T-helper 2 cell (primary cell): ENCODE measurements around the gene ASAP2.

Experiments
- DNase-seq, 5 experiments: peaks; one replicate each; pipeline versions ENCODE4 v3.0.0 to v3.0.0-alpha.2; 2012 to 2022

Gene ASAP2

DNA sequence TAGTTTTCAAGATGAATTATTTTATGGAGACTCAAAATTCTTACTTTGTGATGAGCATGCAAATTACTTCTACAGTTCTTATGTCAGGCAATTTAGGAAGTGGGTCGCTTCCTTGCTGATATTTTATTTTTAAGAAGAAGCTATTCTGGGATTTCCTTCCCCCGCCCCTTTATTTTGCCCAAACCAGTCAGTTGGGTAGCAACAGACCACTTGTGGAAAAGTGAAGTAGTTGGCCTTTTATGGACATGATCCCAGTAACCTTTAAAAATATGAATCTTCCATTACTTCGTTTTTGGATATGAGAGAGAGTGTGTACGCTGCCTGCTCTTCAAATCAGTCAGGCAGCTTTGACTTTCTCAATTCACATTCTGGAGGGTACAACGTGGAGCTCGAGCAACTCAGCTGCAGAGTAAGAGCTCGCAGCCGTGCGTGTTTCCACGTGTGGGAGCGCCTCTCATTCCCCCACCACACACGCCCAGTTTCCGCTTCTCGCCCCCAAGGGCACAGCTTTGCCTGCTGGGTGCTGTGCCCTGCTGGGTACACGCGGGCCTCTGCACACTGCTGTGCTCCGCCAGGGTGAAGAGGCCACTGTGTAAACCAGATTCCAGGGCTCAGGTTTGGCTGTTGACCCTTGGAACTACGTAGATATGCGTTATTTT lies 124.1 kb downstream of the ASAP2 start:
- no peak for DNase-seq

DNA sequence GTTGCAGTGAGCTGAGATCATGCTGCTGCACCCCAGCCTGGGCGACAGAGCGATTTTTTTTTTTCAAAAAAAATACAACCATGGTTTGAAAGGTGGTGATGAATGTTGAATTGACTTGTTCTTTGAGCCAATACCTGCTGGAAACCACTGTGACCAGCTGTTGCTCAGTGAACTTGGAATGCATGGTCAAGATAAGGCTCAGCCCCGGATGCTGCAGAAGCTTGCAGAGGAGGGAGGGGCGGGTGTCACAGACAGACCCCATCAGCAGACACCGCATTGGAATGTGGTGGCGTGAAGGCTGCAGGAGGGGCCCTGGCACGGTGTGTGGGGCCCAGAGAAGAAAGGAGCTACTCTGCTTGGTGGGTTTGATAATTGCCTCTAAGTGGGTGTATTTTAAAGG lies 125.1 kb downstream of the ASAP2 start:
- no peak for DNase-seq

DNA sequence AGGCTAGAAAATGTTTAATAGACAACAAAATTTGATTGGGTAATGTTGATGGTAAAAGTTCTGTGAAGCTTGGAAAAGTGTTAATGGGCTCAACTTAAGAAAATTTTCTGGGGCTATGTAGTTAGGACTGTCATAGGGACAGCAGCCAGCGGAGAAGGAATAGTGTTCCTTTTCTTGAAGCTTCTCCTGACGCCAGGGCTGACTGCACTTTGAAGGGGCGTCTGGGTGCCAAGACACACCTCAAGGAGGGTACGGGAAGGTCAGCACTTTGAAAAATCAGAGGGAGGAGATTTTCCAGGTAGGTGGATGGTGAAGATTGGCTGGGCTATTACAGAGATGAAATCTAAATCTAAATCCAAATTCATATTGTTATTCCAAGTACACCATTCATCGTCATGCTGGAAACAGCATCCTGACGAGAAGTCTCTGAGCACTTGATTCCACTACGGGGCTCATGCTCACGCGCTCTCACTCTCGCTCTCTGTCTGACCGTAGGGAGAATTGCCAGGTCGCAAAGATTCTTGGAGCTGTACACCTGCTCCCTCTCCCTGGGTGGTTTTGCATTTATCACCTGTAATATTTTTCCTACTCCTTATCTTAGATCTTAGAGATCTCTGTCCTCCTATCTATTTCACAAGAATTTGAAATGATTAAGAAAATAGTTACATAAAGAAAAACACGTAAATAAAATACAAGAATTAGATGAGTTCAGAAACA lies 125.7 kb downstream of the ASAP2 start:
- DNase-seq: no peak

DNA sequence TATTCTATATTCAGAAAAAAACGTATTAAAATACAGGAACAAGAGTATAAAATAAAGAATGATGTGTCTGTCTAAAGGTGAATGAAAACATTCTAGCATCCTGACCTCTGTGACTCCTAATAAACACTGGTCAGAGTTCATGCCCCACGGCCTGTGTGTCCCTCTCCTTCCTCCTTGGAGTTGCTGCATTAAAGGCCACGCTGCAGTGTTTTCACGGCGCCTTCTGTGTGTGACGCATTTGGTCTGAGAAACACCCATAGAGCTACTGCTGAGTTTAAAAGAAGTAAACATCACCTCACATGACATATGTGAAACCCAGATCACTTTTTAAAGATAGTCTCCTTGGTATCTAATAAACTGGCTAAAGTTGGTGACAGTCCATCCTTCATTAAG lies 126.2 kb downstream of the ASAP2 start:
- no peak for DNase-seq

DNA sequence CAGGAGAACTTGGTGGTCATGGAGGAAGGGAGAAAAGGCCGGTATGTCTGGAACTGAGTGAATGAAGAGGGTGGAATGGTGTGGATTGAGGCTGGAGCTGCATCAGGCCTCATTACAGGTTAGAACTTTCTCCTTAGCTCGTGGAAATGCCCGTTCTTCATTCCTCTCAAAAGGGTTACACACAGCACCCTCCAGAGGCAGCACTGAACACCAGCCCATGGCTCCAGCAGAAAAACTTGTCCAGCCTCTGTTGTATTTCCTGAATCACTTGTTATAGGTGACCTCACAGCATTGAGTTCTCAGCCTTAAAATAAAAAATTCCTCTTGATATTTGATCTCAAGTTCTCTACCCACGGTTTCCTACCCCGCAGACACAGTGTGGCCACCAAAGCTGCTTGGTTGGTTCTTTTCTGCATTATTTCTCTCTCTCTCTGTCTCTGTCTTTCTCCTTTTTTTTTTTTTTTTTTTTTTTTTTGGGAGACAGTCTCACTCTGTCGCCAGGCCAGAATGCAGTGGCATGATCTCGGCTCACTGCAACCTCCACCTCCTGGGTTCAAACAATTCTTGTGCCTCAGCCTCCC lies 127.1 kb downstream of the ASAP2 start:
- peak in 1 of 5 experiments; percentile 32 for DNase-seq

DNA sequence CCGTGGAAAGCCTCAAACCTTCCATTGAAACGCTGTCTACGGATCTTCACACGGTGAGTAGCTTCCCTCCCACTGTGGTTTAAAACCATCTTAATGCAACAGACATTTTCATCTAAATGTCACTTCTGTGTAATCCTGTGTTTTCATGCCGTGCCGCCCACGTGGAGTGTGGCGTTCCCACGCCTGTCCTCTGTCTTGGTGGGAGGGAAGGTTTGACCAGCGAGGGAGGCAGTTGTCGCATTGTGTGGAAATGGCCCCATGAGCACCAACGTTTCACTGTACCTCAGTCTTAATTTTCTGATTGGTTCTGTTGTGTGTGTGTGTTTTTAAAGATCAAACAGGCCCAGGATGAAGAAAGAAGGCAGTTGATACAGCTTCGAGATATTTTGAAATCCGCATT lies 128.1 kb downstream of the ASAP2 start:
- DNase-seq: no peak

DNA sequence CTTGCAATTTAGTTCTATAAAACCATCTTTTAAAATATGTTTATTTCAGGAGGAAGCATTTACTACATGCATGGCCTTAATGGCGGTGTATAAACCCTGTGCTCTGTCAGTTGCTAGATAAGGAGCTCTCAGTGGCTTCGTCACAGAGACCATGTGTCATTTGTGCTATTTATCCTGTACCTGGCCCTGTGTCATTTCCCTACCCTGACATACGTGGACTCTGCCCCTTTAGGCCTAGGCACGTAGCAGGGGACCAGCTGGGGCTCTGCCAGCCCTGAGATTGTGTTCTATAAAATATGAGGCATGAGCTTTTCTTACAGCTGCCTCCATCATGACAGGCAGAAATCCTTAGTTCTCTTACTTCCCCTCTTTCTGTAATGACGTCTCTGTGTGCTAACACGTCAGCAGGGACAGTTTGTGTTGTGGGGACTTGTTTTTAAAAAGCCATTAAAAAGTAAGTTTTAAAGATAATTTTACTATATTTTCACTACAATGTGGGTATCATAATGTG lies 128.8 kb downstream of the ASAP2 start:
- DNase-seq: no peak

DNA sequence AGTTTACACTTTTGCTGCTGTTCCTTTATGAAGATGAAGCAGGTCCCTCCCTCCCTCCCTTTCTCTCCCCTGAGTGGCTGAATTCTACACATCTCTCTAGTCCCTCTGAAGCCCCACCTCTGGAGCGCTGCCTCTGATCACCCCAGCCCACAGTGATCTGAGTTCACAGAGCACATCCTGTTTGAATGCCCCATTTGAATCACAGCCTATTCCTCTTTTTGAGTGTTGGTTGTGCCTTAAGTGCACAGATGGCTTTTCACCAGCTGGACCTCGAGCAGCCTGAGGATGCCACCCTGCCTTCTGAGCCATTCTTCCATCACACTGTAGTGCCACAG lies 129.6 kb downstream of the ASAP2 start:
- peak in 1 of 5 experiments; percentile 77 for DNase-seq

DNA sequence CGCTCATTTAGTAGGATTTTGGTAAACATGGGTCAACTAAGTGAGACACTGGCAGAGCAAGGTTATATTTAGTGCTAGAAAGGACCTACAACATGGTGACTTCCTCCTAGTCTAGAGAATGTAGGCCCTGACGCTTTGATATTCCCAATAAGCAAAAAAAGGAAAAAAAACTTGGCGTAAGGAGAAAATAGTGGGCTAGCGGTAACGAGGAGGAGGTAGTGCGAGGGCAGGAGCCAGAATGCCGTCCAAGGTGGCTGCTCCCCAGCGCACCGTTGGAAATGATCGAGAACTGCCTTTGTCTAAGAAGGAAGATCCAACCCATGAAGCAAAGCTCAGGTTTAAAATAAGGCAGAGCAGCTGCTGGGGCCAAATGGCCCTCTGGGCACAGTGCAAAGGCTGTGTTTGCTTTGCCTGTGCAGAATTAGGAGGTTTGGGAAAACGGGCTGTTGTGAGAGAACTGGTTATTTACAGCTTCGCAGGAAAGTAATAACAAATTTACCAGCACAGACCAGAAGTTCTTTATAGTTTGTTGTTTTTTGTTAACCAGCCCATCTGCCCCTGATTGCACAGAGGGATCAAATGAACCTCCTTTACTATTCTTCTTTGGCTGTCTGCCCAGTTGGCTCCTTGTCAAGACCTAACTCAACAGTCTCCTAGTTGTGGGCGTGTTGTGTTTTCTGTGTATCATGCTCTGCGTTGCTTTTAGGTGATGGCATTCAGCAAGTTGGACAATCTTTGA lies 130.1 kb downstream of the ASAP2 start:
- peak in 1 of 5 experiments; percentile 13 for DNase-seq

DNA sequence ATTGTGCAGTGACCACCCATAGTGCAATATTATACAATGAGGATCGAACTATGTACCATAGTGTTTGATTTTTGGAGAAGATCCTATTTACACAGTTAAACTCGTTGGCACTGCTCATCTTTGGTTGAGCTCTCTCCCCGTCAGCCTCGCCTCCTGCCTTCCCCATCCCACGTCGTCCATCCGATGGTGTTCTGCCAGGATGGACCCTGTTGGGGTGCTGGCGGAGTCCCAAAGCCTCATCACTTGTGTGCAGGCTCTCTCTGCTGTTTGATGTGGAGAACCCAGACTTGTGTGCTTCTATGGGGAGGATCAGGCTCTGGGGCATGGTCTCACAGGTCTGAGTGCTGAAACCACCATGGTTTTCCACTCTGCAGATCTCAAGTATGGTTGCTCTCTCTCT lies 131.3 kb downstream of the ASAP2 start:
- DNase-seq: no peak

DNA sequence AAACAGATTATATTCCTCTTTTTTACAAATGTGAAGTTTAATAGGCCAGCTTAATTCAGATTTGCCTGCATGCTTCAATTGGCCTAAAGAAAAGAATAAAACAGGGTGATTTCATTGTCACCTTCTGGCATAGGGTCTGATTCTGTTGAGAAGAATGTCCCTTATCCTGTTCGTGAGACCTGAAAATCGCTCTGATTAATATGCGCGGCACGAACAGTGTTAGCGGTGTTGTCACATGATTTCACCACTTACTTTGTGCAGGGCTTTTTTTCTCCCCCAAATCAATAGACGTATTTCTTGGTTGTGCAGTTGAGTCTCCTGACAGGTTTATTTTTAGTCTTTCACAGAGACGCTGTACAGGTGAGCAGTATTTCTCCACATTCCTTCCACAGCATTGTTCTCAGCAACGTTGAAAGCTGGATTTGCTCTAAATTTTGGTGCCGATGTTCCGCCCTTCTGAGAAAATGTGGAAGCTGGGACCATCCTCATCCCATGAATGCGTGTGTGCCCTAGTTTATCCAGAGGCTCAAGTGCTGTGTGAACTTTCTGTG lies 134.8 kb downstream of the ASAP2 start:
- DNase-seq: no peak

DNA sequence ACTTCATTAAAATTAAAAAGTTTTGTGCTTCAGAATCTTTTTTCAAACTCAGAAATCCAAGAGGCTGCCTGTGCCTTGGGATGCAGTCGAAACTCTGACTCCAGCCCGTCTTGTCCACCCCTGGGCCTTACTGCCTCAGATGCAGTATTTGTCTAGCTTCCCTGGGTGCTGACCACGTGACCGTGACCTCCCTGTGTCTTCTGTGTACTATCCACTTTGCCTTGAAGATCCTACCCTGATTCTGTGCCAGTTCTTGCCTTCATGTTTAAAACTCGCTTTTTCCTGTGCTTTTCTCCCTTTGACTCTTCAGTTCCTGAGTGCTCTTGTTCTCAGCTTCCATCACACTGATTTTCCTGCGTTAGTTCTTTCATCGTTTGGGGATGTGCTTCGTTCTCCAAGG lies 136.0 kb downstream of the ASAP2 start:
- no peak for DNase-seq

DNA sequence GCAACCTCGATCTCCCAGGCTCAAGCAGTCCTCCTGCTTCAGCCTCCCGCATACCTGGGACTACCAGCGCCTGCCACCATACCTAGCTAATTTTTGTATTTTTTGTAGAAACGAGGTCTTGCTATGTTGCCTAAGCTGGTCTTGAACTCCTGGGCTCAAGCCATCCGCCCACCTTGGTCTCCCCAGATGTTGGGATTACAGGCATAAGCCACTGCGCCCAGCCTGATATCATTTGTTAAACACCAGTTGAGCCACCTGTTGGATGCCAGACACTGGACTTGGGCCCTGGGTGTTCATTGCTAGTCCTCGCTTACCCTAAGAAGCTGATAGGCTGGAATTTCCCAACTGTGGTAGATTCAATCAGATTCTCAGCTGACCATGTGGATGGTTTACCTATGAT lies 136.9 kb downstream of the ASAP2 start:
- no peak for DNase-seq

DNA sequence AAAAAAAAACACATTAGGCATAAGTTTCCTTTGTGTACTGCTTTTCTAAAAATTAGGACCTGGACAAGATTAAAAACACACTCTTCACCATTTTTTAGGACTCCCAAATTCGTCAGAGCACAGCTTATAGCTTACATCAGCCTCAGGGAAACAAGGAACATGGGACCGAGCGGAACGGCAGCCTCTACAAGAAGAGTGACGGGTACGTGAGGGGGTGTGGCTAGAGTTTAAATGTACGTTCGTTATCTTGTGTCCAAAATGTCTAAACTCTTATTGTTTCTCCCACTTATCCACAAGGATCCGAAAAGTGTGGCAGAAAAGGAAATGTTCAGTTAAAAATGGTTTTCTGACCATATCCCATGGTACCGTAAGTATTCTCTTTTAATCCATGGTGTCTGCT lies 137.8 kb downstream of the ASAP2 start:
- no peak for DNase-seq

DNA sequence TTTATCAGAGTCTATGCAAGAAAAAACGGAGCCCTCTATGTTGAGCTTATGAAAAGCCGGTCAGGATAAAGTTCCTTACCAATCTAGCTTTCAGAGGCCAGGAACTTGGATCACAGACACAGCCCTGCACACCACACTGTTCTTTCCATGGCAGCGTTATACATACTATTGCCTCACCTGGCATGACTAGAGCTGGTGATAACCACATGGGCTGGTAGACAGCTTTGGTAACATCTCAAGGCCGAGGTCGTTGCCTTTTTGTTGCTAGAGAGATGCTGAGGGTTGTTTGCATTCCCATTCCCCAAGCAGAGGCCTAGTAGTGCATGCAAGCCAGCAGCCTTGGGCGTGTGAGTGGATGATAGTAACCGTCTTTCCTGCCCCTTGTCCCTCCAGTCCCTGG lies 138.7 kb downstream of the ASAP2 start:
- no peak for DNase-seq

DNA sequence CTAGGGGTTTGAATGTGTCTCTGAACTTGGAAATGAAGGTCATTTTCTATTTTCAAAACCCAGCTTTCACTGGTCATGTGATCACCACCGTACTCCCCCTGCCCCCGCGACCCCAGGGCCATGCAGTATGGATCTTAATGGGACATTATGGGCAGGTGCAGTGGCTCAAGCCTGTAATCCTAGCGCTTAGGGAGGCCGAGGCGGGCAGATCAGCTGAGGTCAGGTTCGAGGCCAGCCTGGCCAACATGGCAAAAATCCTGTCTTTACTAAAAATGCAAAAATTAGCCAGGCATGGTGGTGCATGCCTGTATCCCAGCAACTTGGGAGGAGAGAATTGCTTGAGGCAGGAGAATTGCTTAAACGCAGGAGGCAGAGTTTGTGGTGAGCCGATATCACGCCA lies 139.4 kb downstream of the ASAP2 start:
- DNase-seq: no peak

DNA sequence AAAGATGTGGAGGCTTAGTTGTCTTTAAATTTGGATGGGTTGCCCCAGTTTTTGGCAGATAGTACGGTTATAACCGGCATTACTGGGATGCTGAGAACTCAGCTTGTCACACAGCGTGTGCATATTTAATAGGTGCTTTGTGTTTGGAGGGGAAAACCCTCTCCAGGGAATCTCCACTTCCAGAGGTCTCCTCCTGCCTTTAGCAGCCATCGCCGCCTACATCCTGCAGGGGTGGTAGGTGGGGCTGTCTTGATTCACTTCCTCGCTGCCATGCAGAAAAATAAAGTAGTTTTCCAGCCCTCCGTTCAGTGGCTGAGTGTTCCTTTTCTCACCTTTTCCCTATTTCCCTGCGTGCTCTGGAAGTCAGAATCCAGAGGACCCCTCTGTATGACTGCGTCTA lies 140.3 kb downstream of the ASAP2 start:
- DNase-seq: no peak

DNA sequence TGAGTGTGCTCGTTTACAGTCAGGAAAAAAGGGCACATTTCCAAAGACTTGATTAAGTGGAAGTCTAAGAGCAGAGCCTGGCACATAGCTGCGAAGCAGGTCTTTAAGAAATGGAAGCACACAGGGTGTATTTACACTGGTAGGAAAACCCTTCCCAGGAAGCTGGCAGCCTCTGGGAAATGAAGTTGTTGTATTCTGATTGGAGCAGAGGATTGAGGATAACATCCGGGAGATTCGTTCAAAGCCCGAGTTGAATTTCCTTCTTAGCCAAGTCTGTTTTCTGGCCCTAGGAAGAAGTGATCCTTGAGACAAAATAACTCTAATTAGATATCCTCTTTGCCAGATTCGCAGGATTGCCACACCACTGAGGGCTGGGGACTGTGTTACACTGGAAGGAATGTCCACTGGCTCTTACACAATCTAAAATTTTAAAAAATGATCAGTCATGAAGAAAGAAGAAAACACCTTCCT lies 140.8 kb downstream of the ASAP2 start:
- DNase-seq: no peak

DNA sequence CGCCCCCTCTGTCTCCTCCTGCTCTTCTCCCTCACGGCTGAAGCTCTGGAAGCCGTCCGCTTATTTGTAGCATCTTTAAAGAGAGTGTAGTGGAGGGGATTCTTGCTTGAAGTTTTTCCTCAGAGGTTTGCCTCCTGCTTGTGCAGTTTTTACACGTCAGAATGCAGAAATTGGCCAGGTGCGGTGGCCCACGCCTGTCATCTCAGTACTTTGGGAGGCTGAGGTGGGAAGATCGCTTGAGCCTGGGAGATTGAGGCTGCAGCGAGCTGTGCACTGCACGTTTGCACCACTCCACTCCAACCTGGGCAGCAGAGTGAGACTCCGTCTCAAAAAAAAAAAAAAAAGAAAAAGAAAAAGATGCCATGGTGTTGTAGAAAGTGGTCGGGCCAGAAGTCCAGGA lies 147.7 kb downstream of the ASAP2 start:
- no peak for DNase-seq

DNA sequence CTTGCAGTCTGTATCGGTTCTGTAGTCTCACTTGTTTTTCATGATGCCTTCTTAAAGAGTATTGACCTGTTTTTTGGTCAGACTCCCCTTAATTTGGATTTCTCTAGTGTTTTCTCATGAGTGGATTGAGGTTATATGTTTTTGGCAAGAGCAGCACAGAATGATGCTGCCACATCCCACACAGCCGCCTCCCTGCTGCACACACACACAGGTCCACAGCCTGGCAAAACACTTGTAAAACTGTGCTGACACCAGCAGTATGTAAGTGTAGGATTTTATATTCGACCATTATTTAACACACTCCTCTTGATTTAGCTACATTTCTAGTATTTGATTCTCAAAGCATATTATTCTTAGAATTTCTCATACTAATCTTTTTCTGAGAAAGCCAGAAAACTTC lies 148.7 kb downstream of the ASAP2 start:
- DNase-seq: no peak

DNA sequence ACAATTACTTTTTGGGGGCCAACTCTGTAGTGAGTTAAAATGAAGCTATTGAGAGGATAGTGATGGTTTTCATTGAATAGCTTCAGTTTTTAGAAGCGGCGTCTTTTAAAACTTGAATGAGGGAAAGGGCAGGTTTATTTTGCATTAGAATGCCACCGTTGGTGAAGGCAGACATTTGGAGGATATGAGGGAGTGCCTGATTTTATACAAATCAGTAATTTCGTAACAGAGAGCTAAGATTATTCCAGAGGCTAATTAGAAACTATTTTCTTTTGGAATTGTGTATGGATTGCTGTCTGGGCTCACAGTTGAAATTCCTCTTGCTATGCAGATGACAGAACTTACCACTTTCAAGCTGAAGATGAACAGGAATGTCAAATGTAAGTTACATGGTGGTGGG lies 149.1 kb downstream of the ASAP2 start:
- DNase-seq: no peak

DNA sequence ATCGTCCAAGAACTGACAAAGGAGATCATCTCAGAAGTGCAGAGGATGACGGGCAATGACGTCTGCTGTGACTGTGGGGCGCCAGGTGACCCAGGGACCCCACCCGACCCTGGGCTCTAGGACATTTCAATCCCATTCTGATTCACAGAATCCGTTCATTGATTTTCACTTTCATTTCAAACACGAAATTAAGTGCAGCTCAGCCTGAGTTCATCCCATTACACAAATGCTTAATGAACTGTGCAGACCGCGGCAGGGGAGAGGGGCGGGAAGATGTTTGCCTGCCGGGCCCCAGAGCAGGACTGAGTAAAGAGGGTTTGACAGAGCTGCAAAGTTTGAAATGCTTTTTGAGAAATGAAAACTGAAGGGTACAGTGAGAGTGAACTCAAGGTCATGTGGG lies 149.6 kb downstream of the ASAP2 start:
- DNase-seq: no peak

DNA sequence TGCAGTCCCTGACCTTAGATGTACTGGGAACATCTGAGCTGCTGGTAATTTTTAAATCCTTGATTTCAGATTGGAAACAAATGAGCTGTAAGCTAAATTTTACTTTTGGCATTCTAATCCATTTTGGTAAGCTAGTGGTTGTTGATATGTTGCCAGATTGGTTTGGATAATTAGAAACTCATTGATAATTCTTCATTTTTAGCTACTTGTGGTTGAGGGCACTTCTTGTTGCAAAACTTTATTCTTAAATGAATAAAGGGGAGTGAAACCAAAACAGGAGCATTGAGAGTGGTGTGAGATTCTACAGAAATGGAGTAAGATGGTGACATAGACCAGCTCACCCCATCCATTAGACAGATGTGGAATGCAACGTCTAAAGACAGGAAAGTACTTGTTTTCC lies 152.2 kb downstream of the ASAP2 start:
- no peak for DNase-seq
